ENCODE measurements around the gene DGKH. TPM values are rescaled to one million over a fixed set of nuclear protein-coding genes. Genes with fewer than 3 reads are reported as not detected.

Gene DGKH
- total and polyA plus RNA-seq, 2 donors (not counting 1 experiment from before 2014, with no cell fraction given), result 0.06 to 0.67 TPM

DNA sequence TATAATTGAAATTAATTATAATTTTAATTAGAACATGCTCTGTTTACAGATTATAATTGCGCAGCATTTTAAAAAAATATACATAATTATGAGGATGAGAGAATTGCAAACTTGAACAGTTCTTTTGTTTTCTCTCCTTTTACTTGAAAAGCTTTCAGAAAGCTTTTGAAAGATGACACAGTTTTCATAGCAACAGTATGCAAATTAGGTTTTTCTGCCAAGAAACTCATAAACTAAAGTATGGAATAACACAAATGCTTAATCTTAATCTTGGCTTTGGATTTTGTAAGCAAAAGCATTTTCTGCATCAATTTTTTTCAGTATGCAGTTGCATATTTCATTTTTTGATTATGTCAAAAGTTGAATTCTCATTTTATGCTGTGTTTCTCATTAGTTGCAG, 190.7 kb downstream of the DGKH start:
- ATAC-seq (ENCODE audit: low read depth) (no peak), DNase-seq (no peak)
- no peaks in the 10 kb centered on the region for H3K9me3 Mint-ChIP-seq (ENCODE audit: insufficient read depth)
- Histone ChIP-seq H3K27ac (ENCODE audit: low read length in 2 of 2) (no peak overlapping the region), H3K9me3 (ENCODE audit: control extremely low read depth in 1 of 3, control insufficient read depth in 2 of 3, insufficient read depth in 1 of 3, low read length in 2 of 3) (no peaks in the 10 kb centered on the region), H3K9ac (ENCODE audit: low read length) (no peak overlapping the region), H3K4me1 (ENCODE audit: control insufficient read depth in 2 of 2, insufficient read depth in 2 of 2, low read length in 2 of 2) (no peaks in the 10 kb centered on the region), H3K4me3 (ENCODE audit: control extremely low read depth in 1 of 5, extremely low read depth in 1 of 5, insufficient read depth in 1 of 5, low read depth in 2 of 5, low read length in 4 of 5) (no peak overlapping the region), H2AFZ (ENCODE audit: insufficient read depth, low read depth, low read length, poor library complexity, severe bottlenecking) (no peak overlapping the region), H3K79me2 (ENCODE audit: control insufficient read depth, insufficient read depth, low read length) (no peaks in the 10 kb centered on the region), H4K20me1 (ENCODE audit: control insufficient read depth, insufficient read depth, low read length, poor library complexity, severe bottlenecking) (no peaks in the 10 kb centered on the region), H3K36me3 (replicated peaks in 1 of 2; ENCODE audit: control extremely low read depth in 1 of 2, control insufficient read depth in 1 of 2, extremely low read depth in 1 of 2, insufficient read depth in 2 of 2, low read length in 1 of 2) (no peaks in the 10 kb centered on the region), H3K4me2 (replicated peaks; ENCODE audit: low read depth, low read length, poor library complexity, severe bottlenecking) (no peak overlapping the region), H3K27me3 (replicated peaks in 1 of 4; ENCODE audit: control extremely low read depth in 1 of 4, control insufficient read depth in 3 of 4, insufficient read depth in 4 of 4, low read length in 3 of 4) (no peaks in the 10 kb centered on the region)
- ChIA-PET POLR2A (no interaction called here), CTCF (no interaction called here)
- TF ChIP-seq, protein P1, sequence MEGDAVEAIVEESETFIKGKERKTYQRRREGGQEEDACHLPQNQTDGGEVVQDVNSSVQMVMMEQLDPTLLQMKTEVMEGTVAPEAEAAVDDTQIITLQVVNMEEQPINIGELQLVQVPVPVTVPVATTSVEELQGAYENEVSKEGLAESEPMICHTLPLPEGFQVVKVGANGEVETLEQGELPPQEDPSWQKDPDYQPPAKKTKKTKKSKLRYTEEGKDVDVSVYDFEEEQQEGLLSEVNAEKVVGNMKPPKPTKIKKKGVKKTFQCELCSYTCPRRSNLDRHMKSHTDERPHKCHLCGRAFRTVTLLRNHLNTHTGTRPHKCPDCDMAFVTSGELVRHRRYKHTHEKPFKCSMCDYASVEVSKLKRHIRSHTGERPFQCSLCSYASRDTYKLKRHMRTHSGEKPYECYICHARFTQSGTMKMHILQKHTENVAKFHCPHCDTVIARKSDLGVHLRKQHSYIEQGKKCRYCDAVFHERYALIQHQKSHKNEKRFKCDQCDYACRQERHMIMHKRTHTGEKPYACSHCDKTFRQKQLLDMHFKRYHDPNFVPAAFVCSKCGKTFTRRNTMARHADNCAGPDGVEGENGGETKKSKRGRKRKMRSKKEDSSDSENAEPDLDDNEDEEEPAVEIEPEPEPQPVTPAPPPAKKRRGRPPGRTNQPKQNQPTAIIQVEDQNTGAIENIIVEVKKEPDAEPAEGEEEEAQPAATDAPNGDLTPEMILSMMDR (IDR thresholded peaks at IDR 0.05), result no peak
- TF ChIP-seq EZH2 (IDR thresholded peaks at IDR 0.05; ENCODE audit: borderline replicate concordance, insufficient read depth, low read depth, low read length, poor library complexity, severe bottlenecking), result no peak
- intact Hi-C loops (cut with micrococcal nuclease), result no loop called here
- WGBS (ENCODE audit: insufficient coverage), result no CpG with 5 or more reads among the region's 1 CpG
- peaks cover 4% of the 10 kb centered on the region for H3K27me3 Mint-ChIP-seq
- H3K27ac Mint-ChIP-seq, result no peak overlapping the region
- no peaks in the 10 kb centered on the region for H3K4me1 Mint-ChIP-seq
- no peak overlapping the region for H3K4me3 Mint-ChIP-seq

DNA sequence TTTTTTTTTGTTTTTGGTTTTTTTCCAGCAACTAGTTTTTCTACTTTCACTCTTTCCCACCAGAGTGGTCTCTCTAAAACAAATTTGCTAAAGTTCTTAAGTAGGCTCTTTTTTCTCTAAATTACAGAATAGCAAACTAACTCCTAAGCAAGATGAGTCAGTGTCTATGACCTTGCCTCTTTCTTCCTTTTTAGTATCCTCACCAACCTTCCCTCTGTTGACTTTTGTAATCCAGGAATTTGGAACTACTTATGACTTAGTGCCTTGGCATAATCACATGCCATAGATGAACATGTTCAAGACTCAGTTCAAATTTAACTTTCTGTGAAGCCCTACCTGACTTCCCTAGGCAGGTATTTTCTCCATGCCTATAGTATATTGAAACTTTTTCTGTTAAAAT, 191.2 kb downstream of the DGKH start:
- no peak overlapping the region for H3K4me2 ChIP-seq (replicated peaks; ENCODE audit: low read depth, low read length, poor library complexity, severe bottlenecking)
- H3K9ac ChIP-seq (ENCODE audit: low read length), result no peak overlapping the region
- no peaks in the 10 kb centered on the region for H3K9me3 ChIP-seq (ENCODE audit: control extremely low read depth in 1 of 3, control insufficient read depth in 2 of 3, insufficient read depth in 1 of 3, low read length in 2 of 3)
- CTCF ChIA-PET, result no interaction called here
- Mint-ChIP-seq H3K9me3 (ENCODE audit: insufficient read depth) (no peaks in the 10 kb centered on the region), H3K4me1 (no peaks in the 10 kb centered on the region), H3K4me3 (no peak overlapping the region), H3K27me3 (peaks cover 4% of the 10 kb centered on the region), H3K27ac (no peak overlapping the region)
- intact Hi-C loops (cut with micrococcal nuclease), result no loop called here
- no peaks in the 10 kb centered on the region for H3K27me3 ChIP-seq (replicated peaks in 1 of 4; ENCODE audit: control extremely low read depth in 1 of 4, control insufficient read depth in 3 of 4, insufficient read depth in 4 of 4, low read length in 3 of 4)
- no peaks in the 10 kb centered on the region for H3K4me1 ChIP-seq (ENCODE audit: control insufficient read depth in 2 of 2, insufficient read depth in 2 of 2, low read length in 2 of 2)
- TF ChIP-seq EZH2 (IDR thresholded peaks at IDR 0.05; ENCODE audit: borderline replicate concordance, insufficient read depth, low read depth, low read length, poor library complexity, severe bottlenecking), result no peak
- TF ChIP-seq, protein P1 (IDR thresholded peaks at IDR 0.05), result no peak
- POLR2A ChIA-PET, result no interaction called here
- H4K20me1 ChIP-seq (ENCODE audit: control insufficient read depth, insufficient read depth, low read length, poor library complexity, severe bottlenecking), result no peaks in the 10 kb centered on the region
- DNase-seq (no peak), ATAC-seq (ENCODE audit: low read depth) (no peak)
- H3K27ac ChIP-seq (ENCODE audit: low read length in 2 of 2), result no peak overlapping the region
- no peaks in the 10 kb centered on the region for H3K79me2 ChIP-seq (ENCODE audit: control insufficient read depth, insufficient read depth, low read length)
- H3K4me3 ChIP-seq (ENCODE audit: control extremely low read depth in 1 of 5, extremely low read depth in 1 of 5, insufficient read depth in 1 of 5, low read depth in 2 of 5, low read length in 4 of 5), result no peak overlapping the region
- no peak overlapping the region for H2AFZ ChIP-seq (ENCODE audit: insufficient read depth, low read depth, low read length, poor library complexity, severe bottlenecking)
- H3K36me3 ChIP-seq (replicated peaks in 1 of 2; ENCODE audit: control extremely low read depth in 1 of 2, control insufficient read depth in 1 of 2, extremely low read depth in 1 of 2, insufficient read depth in 2 of 2, low read length in 1 of 2), result no peaks in the 10 kb centered on the region

Data from B cell (primary cell).